Measurements from ENCODE around the gene APOA4. TPM values are rescaled to one million over a fixed set of nuclear protein-coding genes. Genes with fewer than 3 reads are reported as not detected.

Gene APOA4
- total RNA-seq, 4 donors from 2014 or later, result 0.26 to 0.40 TPM; not detected in 2

DNA sequence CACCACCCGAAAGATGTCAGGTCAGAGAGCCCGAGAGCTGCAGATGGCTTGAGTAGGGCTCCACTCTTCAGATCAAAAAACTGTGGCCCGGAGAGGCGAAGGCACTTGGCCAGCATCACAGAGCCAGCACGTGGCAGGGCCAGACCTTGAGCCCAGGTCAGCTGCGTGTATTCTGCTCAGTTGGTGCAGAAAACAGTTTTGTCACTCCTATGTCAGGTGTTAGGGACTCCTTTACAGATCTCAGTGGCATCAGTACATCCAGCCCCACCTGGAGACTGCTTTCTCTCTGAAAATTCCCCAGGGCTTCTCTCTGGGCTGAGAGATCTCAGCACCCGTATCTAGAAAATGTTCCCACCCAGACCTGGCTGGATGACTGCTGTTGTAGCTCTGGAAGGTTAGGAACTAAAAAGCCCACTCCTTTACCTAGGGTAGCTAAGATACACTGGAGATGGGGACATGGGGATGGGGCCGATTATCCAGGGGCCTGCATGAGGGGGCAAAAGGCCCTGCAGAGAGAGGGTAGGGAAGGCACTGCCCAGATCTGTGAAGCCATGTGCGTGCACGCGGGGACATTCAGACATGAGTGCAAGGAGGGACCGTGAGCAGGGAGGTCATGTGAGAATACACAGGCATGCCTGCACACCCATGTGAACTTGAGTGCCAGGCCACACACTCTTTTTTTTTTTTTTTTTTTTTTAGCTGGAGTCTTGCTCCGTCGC, 10.9 kb upstream of the APOA4 start:
- Histone ChIP-seq H3K9me3 (no peaks in the 10 kb centered on the region), H3K27me3 (no peaks in the 10 kb centered on the region), H3K4me3 (no peak overlapping the region), H3K27ac (replicated peaks in 1 of 4) (no peak overlapping the region), H3K4me1 (peaks cover 27 to 34% (median 32%) of the 10 kb centered on the region in 4 donors), H3K36me3 (no peaks in the 10 kb centered on the region)
- intact Hi-C loops (cut with DNase I), result loop anchor here (2.0 kb wide), 1 partner anchor 41 kb away; no protein-coding TSS in a partner anchor
- no peak for TF ChIP-seq POLR2A (IDR thresholded peaks at IDR 0.05; ENCODE audit: low read depth)
- TF ChIP-seq POLR2AphosphoS5 (IDR thresholded peaks at IDR 0.05), result no peak
- no peak for TF ChIP-seq EP300 (IDR thresholded peaks at IDR 0.05)
- TF ChIP-seq CTCF (IDR thresholded peaks at IDR 0.05), result no peak
- DNase-seq (ENCODE audit: extremely low spot score), result no peak
- WGBS, result 94% methylated on average over 13 of the region's 14 CpGs

DNA sequence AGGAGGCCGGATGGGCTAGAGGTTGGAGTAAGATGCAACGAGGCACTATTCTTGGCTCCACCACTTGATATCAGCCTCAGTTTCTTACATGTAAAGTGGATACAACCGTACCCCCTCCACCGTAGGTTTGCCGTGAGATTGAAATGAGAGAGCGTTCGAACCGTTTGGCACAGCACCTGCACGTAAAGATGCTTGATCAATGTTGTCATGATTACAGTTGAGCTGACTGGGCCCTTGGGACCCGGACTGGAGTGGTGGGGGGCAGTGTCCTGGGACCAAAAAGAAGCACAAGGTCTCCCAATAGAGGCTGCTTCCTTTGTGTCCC, 10.3 kb upstream of the APOA4 start:
- no peak for DNase-seq (ENCODE audit: extremely low spot score)
- 89% methylated on average over 10 of the region's 10 CpGs for WGBS
- intact Hi-C loops (cut with DNase I), result no loop called here
- Histone ChIP-seq H3K36me3 (no peaks in the 10 kb centered on the region), H3K4me1 (peaks cover 27 to 34% (median 32%) of the 10 kb centered on the region in 4 donors), H3K9me3 (no peaks in the 10 kb centered on the region), H3K27ac (replicated peaks in 1 of 4) (no peak overlapping the region), H3K27me3 (no peaks in the 10 kb centered on the region), H3K4me3 (no peak overlapping the region)
- TF ChIP-seq POLR2AphosphoS5 (IDR thresholded peaks at IDR 0.05), result no peak
- no peak for TF ChIP-seq EP300 (IDR thresholded peaks at IDR 0.05)
- TF ChIP-seq POLR2A (IDR thresholded peaks at IDR 0.05; ENCODE audit: low read depth), result no peak

GRCh38 chr11:116832350-116833290, 9.5 kb upstream of the APOA4 start:
- WGBS, result 85% methylated on average over 8 of the region's 13 CpGs
- no peak overlapping the region for H3K4me3 ChIP-seq
- intact Hi-C loops (cut with DNase I), result no loop called here

GRCh38 chr11:116831790-116832349, 8.8 kb upstream of the APOA4 start:
- no peaks in the 10 kb centered on the region for H3K36me3 ChIP-seq
- H3K27ac ChIP-seq (replicated peaks in 1 of 4), result no peak overlapping the region
- H3K27me3 ChIP-seq, result no peaks in the 10 kb centered on the region
- H3K4me3 ChIP-seq, result no peak overlapping the region
- H3K4me1 ChIP-seq, result peaks cover 21 to 23% (median 22%) of the 10 kb centered on the region in 4 donors
- 90% methylated on average over 7 of the region's 7 CpGs for WGBS
- no peak for TF ChIP-seq EP300 (IDR thresholded peaks at IDR 0.05)
- no peak for TF ChIP-seq POLR2A (IDR thresholded peaks at IDR 0.05; ENCODE audit: low read depth)
- no peak for TF ChIP-seq CTCF (IDR thresholded peaks at IDR 0.05)
- TF ChIP-seq POLR2AphosphoS5 (IDR thresholded peaks at IDR 0.05), result no peak
- DNase-seq (ENCODE audit: extremely low spot score), result no peak
- intact Hi-C loops (cut with DNase I), result no loop called here
- no peaks in the 10 kb centered on the region for H3K9me3 ChIP-seq

More at GRCh38 chr11:116832350-116833290, 9.5 kb upstream of the APOA4 start:
- Histone ChIP-seq H3K27ac (replicated peaks in 1 of 4) (no peak overlapping the region), H3K27me3 (no peaks in the 10 kb centered on the region), H3K36me3 (no peaks in the 10 kb centered on the region), H3K4me1 (peaks cover 27 to 31% (median 30%) of the 10 kb centered on the region in 4 donors), H3K9me3 (no peaks in the 10 kb centered on the region)
- no peak for TF ChIP-seq POLR2AphosphoS5 (IDR thresholded peaks at IDR 0.05)
- TF ChIP-seq POLR2A (IDR thresholded peaks at IDR 0.05; ENCODE audit: low read depth), result no peak
- TF ChIP-seq EP300 (IDR thresholded peaks at IDR 0.05), result no peak
- no peak for TF ChIP-seq CTCF (IDR thresholded peaks at IDR 0.05)
- DNase-seq (ENCODE audit: extremely low spot score), result no peak
